GM12864 (cell line): ENCODE results near the gene SYNGR2.

Experiments used
- DNase-seq: peaks from one replicate; pipeline ENCODE4 v3.0.0-alpha.2; 2011; ENCODE audit warnings: low read depth
- H3K4me3 ChIP-seq: 2 replicates; pipeline ENCODE4 v1.5.1; 2011; ENCODE audit warnings: mild to moderate bottlenecking, low read depth, low read length, control low read depth
- TF ChIP-seq, protein P1 (sequence below): IDR thresholded peaks from 2 replicates; pipeline ENCODE4 v1.5.1; 2011; ENCODE audit warnings: low read depth, mild to moderate bottlenecking, moderate library complexity, low read length, control low read depth, inconsistent platforms; ENCODE audit errors: missing control alignments

Gene SYNGR2

DNA sequence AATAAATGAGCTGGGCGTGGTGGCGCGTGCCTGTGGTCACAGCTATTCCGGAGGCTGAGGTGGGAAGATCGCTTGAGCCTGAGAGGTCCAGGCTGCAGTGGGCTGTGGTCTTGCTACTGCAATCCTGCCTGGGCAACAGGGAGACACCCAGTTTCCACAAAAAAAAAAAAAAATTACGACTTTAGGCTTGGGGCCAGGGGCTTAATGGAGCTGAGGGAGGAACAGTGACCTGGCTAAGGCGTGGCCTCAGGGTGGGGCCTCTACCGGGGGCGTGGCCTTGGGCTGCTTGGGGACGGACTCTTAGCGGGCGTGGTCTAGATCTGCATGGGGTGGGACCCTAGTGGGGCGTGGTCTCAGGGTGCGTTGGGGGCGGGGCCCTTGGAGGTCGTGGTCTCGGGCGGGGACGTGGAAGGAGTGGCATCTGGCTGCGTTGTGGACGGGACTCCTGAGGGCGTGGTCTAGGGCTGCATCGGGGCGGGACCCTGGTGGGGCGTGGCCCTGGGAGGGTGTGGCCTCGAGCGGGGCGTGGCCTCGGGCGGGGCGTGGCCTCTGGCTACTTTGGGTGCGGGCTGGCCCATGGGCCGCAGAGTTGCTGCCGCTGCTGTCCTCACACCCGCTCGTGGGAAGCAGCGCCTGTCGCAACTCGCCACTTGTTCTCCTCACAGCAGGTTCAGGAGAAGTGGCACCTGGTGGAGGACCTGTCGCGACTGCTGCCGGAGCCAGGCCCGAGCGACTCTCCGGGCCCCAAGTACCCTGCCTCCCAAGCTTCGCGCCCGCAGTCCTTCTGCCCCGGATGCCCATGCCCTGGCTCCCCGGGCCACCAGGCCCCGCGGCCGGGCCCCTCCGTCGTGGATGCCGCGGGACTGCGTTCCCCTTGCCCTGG is 28.0 kb upstream of the SYNGR2 start:
- TF ChIP-seq, protein P1, sequence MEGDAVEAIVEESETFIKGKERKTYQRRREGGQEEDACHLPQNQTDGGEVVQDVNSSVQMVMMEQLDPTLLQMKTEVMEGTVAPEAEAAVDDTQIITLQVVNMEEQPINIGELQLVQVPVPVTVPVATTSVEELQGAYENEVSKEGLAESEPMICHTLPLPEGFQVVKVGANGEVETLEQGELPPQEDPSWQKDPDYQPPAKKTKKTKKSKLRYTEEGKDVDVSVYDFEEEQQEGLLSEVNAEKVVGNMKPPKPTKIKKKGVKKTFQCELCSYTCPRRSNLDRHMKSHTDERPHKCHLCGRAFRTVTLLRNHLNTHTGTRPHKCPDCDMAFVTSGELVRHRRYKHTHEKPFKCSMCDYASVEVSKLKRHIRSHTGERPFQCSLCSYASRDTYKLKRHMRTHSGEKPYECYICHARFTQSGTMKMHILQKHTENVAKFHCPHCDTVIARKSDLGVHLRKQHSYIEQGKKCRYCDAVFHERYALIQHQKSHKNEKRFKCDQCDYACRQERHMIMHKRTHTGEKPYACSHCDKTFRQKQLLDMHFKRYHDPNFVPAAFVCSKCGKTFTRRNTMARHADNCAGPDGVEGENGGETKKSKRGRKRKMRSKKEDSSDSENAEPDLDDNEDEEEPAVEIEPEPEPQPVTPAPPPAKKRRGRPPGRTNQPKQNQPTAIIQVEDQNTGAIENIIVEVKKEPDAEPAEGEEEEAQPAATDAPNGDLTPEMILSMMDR = no peak
- peak; percentile 91 for DNase-seq
- H3K4me3 ChIP-seq = no peak overlapping the region

DNA sequence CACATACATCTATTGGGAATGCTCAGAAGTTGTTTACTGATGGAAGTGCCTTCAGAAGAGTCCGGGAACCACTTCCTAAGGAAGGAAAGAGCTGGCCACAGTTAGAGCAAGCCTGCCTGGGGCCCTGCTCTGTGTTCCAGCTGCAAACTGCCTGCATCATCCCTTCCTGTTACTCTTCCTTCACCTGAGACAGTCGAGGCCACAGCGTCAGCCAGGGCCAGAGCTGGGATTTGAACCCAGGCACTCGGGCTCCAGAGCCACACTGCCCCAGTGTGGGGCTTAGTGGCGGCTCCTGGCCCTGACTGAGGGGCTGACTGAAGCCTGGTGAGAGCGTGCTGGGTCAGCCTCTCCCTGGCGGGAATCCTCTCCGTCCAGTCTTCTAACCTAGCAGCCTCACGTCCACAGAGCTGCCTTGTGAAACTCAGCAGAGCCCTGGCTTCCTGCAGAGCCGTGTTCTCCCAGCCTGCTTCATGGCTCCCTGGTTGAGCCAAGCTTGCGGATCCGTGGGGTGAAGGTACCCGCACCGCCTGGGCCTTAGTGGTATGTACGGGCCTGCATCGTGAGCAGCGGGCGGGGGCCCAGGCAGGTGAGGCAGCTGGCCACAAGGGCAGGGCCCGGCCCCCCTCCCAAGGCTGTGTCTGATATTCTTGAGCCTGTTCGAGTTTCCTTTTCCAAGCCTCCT is 26.8 kb upstream of the SYNGR2 start:
- no peak overlapping the region for H3K4me3 ChIP-seq
- TF ChIP-seq, protein P1 = no peak
- no peak for DNase-seq

DNA sequence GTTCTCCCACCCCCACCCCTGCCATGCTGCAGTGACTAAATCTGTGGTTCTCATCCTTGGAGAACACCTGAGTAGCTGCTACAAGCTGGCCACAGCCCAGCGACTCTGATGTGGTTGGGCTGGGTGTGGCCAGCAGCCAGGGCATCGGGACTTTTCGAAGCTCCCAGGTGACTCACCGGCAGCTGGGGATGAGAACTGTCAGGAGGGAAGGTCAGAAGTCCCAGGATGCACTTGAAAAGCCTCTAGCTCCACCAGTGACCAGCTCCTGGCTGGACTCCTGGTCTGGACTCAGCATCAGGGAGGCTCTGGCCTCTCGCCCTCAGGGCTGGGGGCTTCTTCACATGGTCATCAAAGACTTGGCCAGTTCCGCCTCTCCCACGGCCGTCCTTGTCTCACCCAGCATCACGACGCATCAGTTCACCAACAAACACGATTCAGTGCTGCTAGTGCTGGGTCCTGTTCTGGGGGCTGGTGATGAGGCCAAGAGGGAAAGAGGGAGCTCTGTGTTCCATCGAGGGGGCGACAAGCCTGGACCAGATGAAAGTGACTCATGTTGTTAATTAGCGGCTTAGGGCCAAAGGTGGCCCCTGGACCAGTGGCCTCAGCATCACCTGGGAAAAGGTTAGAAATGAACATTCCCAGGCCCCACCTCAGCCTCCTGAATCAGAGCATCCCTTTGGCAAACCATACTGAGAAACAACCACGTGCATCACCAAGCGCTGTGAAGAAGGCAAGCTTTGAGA is 26.1 kb upstream of the SYNGR2 start:
- TF ChIP-seq, protein P1 = no peak
- no peak for DNase-seq
- no peak overlapping the region for H3K4me3 ChIP-seq

DNA sequence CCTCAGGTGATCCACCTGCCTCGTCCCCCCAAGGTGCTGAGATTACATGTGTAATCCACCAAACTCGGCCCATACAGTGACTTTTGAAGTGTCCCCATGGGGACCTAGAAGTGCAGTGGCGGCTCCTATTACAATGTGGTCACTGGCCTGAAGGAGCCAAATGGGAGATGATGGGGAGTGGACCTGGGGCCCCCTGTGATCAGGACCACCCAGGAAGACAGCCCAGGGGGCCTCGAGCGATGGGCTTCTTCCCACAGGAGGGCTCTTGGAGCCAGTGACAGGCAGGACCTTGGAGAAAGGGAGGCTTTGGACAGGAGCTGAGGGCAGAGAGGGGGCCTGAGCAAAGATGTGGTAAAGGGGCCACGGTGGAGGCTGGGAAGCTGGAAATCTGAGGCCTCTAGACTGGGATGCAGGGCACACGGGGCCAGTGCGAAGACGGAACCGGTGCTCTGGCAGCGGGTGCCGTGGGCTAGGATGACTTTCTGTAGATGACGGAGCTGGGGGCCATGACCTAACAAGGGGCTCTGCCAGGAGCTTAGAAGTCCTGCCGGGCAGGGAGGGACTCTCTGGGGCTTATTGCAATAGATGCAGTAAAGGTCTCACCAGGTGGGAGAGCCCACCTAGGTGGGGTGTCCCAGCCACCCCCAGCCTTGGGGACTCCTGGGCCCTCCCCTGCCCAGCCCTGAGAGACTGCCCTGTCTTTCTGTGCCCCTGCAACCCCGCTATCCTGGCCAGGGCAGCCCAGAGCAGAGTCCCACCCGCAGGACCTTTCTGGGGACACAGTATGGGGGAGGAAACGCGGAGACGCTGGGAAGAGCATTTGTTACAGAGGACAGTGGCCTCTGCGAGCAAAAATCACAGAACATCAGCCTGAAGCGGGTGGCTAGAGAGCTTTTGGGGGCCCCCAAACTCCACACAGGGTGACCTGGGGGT is 24.9 kb upstream of the SYNGR2 start:
- TF ChIP-seq, protein P1 = no peak
- H3K4me3 ChIP-seq = no peak overlapping the region
- DNase-seq = no peak

DNA sequence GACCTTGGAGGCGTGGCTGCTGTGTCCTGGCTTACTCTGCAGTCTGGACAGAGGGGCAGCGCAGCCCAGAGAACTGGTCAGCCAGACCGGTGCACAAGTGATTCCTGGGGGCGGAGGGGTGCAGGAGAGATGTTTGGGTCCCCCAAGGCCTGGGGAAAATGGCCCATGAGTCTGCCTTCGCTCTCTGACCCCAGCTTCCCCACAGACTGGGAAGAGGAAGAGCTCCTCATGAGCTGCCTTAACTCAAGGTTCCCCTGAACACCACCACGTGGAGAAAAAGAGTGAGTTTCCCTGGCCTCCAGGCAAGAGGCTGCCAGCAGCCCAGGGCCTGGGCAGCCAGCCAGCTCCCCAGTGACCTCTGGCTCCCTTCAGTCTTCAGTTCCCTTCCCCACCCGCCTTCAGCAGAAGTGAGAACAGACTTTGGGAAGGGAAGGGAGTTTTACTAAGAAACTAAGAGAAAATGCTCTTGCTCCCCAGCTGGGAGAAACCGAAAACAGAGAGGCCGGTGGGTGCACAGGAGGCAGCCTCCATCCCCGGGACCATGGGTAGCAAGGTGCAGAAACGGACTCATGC is 24.1 kb upstream of the SYNGR2 start:
- H3K4me3 ChIP-seq = no peak overlapping the region
- DNase-seq = no peak
- TF ChIP-seq, protein P1 = no peak
